ENCODE data around the gene FRMD4A.

DNA sequence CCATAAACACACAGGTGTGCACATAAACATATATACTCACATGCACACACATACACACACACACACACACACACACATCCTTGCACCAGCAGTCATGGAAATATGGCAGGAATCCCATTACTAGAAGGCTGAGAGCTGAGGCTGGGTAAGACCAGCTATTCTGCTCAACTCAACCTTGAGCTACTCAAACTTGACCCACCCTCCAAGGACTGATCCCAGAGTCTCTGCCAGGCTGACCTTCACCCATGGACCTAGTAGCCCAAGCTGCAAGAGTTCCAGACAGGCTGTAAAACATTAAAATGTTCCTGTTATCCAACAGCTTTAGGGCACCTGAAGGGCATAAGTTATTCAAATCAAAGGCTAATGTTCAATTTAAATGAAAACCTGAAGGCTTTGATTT, 134.6 kb downstream of the FRMD4A start:
- TF ChIP-seq, protein P1, sequence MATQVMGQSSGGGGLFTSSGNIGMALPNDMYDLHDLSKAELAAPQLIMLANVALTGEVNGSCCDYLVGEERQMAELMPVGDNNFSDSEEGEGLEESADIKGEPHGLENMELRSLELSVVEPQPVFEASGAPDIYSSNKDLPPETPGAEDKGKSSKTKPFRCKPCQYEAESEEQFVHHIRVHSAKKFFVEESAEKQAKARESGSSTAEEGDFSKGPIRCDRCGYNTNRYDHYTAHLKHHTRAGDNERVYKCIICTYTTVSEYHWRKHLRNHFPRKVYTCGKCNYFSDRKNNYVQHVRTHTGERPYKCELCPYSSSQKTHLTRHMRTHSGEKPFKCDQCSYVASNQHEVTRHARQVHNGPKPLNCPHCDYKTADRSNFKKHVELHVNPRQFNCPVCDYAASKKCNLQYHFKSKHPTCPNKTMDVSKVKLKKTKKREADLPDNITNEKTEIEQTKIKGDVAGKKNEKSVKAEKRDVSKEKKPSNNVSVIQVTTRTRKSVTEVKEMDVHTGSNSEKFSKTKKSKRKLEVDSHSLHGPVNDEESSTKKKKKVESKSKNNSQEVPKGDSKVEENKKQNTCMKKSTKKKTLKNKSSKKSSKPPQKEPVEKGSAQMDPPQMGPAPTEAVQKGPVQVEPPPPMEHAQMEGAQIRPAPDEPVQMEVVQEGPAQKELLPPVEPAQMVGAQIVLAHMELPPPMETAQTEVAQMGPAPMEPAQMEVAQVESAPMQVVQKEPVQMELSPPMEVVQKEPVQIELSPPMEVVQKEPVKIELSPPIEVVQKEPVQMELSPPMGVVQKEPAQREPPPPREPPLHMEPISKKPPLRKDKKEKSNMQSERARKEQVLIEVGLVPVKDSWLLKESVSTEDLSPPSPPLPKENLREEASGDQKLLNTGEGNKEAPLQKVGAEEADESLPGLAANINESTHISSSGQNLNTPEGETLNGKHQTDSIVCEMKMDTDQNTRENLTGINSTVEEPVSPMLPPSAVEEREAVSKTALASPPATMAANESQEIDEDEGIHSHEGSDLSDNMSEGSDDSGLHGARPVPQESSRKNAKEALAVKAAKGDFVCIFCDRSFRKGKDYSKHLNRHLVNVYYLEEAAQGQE (IDR thresholded peaks at IDR 0.05; ENCODE audit: insufficient replicate concordance, low read depth) = no peak
- TF ChIP-seq, protein P2, sequence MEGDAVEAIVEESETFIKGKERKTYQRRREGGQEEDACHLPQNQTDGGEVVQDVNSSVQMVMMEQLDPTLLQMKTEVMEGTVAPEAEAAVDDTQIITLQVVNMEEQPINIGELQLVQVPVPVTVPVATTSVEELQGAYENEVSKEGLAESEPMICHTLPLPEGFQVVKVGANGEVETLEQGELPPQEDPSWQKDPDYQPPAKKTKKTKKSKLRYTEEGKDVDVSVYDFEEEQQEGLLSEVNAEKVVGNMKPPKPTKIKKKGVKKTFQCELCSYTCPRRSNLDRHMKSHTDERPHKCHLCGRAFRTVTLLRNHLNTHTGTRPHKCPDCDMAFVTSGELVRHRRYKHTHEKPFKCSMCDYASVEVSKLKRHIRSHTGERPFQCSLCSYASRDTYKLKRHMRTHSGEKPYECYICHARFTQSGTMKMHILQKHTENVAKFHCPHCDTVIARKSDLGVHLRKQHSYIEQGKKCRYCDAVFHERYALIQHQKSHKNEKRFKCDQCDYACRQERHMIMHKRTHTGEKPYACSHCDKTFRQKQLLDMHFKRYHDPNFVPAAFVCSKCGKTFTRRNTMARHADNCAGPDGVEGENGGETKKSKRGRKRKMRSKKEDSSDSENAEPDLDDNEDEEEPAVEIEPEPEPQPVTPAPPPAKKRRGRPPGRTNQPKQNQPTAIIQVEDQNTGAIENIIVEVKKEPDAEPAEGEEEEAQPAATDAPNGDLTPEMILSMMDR (IDR thresholded peaks at IDR 0.05; ENCODE audit: insufficient read depth, low read length) = no peak
- TF ChIP-seq GABPA (IDR thresholded peaks at IDR 0.05; ENCODE audit: low read depth) (no peak), POLR2AphosphoS5 (IDR thresholded peaks at IDR 0.05; ENCODE audit: low read depth) (no peak)

All from HL-60 (cell line).